IMR-90 (cell line): ENCODE data around the gene TMEM145. TPM values are rescaled to one million over a fixed set of nuclear protein-coding genes. Genes with fewer than 3 reads are reported as not detected.

ENCODE experiments used
- microRNA-seq, 2 experiments: library from miRNA; stranded (forward) in 1 of 2; unstranded in 1 of 2; fragments of 10-50 nt in 1 of 2; fragments of <30 nt in 1 of 2; gene quantifications in 1 of 2; microRNA quantifications in 1 of 2; one replicate each; pipeline versions ENCODE3 to v1.1.0; 2013 to 2020; ENCODE audit not compliant: insufficient read depth in 1 of 2, insufficient read length in 1 of 2, unreplicated experiment in 1 of 2
- polyA plus RNA-seq, 3 experiments: library from polyadenylated mRNA; depleted of rRNA; stranded (reverse); fragments of >200 nt; gene quantifications; 2 replicates each; pipeline ENCODE4 v1.2.3, GENCODE V29; 2012; ENCODE audit warnings: low replicate concordance in 1 of 3
- small RNA-seq, 5 experiments: library from RNA; depleted of rRNA; stranded (forward); fragments of <200 nt; gene quantifications; one replicate each; pipeline ENCODE3, GENCODE V24; 2012
- total RNA-seq: library from RNA; depleted of rRNA; stranded (reverse); fragments of >200 nt; gene quantifications from 2 replicates; pipeline ENCODE4 v1.2.3, GENCODE V29; 2012; rRNA removed

The TMEM145 gene
- total and polyA plus RNA-seq, 2 of the 4 experiments (the other 2 are of a cell fraction) = under 0.01 to 0.41 TPM

Small RNA genes within 50 kb of the gene (microRNA-seq; reads per million reads assigned to microRNA genes)
- gene MIR8077 = 0 reads per million in 2 experiments

Small RNA genes within 50 kb of the gene (small RNA-seq; reads per million reads assigned to genes)
- gene MIR8077 = 0 to 0.08 (median 0) reads per million in 5 experiments

Other genes starting within 250 kb of the TMEM145 start
- not detected in 2 replicates for gene GRIK5, start 243.1 kb upstream of the TMEM145 start, total RNA-seq
- 0.07 and 0.10 TPM in 2 replicates for gene GRIK5, start 243.1 kb upstream of the TMEM145 start, polyA plus RNA-seq (2012; rRNA removed)
- gene ZNF574, start 237.1 kb upstream of the TMEM145 start, total RNA-seq = 8.1 and 10.0 TPM in 2 replicates
- gene ZNF574, start 237.1 kb upstream of the TMEM145 start, polyA plus RNA-seq (2012; rRNA removed) = 12.7 and 14.1 TPM in 2 replicates
- gene POU2F2, start 180.9 kb upstream of the TMEM145 start, total RNA-seq = 0.54 and 0.56 TPM in 2 replicates
- gene POU2F2, start 180.9 kb upstream of the TMEM145 start, polyA plus RNA-seq (2012; rRNA removed) = 5.0 and 6.6 TPM in 2 replicates
- 8.1 and 8.2 TPM in 2 replicates for gene DEDD2, start 95.6 kb upstream of the TMEM145 start, total RNA-seq
- gene DEDD2, start 95.6 kb upstream of the TMEM145 start, polyA plus RNA-seq (2012; rRNA removed) = 21.0 and 26.1 TPM in 2 replicates
- 13.6 and 14.2 TPM in 2 replicates for gene ZNF526, start 93.0 kb upstream of the TMEM145 start, total RNA-seq
- gene ZNF526, start 93.0 kb upstream of the TMEM145 start, polyA plus RNA-seq (2012; rRNA removed) = 6.8 and 7.3 TPM in 2 replicates
- gene GSK3A, start 70.7 kb upstream of the TMEM145 start, total RNA-seq = 6.9 and 8.1 TPM in 2 replicates
- gene GSK3A, start 70.7 kb upstream of the TMEM145 start, polyA plus RNA-seq (2012; rRNA removed) = 41.4 and 43.3 TPM in 2 replicates
- 5.2 and 6.1 TPM in 2 replicates for gene ERF, start 58.2 kb upstream of the TMEM145 start, total RNA-seq
- 32.4 and 50.9 TPM in 2 replicates for gene ERF, start 58.2 kb upstream of the TMEM145 start, polyA plus RNA-seq (2012; rRNA removed)
- gene CIC, start 44.1 kb upstream of the TMEM145 start, total RNA-seq = 1.8 and 2.5 TPM in 2 replicates
- 23.2 and 27.3 TPM in 2 replicates for gene CIC, start 44.1 kb upstream of the TMEM145 start, polyA plus RNA-seq (2012; rRNA removed)
- 0.28 and 0.36 TPM in 2 replicates for gene PRR19, start 11.2 kb upstream of the TMEM145 start, total RNA-seq
- 1.6 and 1.8 TPM in 2 replicates for gene PRR19, start 11.2 kb upstream of the TMEM145 start, polyA plus RNA-seq (2012; rRNA removed)
- gene PAFAH1B3, start 10.7 kb upstream of the TMEM145 start, total RNA-seq = 71.2 and 76.4 TPM in 2 replicates
- gene PAFAH1B3, start 10.7 kb upstream of the TMEM145 start, polyA plus RNA-seq (2012; rRNA removed) = 64.3 and 69.7 TPM in 2 replicates
- gene MEGF8, start 12.3 kb downstream of the TMEM145 start, total RNA-seq = 2.3 and 2.5 TPM in 2 replicates
- gene MEGF8, start 12.3 kb downstream of the TMEM145 start, polyA plus RNA-seq (2012; rRNA removed) = 12.5 and 13.7 TPM in 2 replicates
- gene CNFN, start 77.0 kb downstream of the TMEM145 start, total RNA-seq = not detected in 2 replicates
- 1.0 and 1.2 TPM in 2 replicates for gene CNFN, start 77.0 kb downstream of the TMEM145 start, polyA plus RNA-seq (2012; rRNA removed)
- gene LIPE, start 114.1 kb downstream of the TMEM145 start, total RNA-seq = 0.83 and 1.1 TPM in 2 replicates
- gene LIPE, start 114.1 kb downstream of the TMEM145 start, polyA plus RNA-seq (2012; rRNA removed) = 5.4 and 5.9 TPM in 2 replicates
- not detected in 2 replicates for gene CXCL17, start 129.6 kb downstream of the TMEM145 start, total RNA-seq
- gene CXCL17, start 129.6 kb downstream of the TMEM145 start, polyA plus RNA-seq (2012; rRNA removed) = not detected in 2 replicates
- gene CEACAM1, start 215.2 kb downstream of the TMEM145 start, total RNA-seq = not detected in 2 replicates
- gene CEACAM1, start 215.2 kb downstream of the TMEM145 start, polyA plus RNA-seq (2012; rRNA removed) = not detected in 2 replicates